HepG2 (cell line): ENCODE measurements around the gene C4orf33.

Experiments
- POLR2A ChIP-seq, 2 experiments: IDR thresholded peaks; 2 replicates each; pipeline ENCODE4 v1.6.1; 2011; ENCODE audit warnings: low read depth in 2 of 2, low read length in 2 of 2, mild to moderate bottlenecking in 1 of 2, moderate library complexity in 1 of 2; ENCODE audit not compliant: insufficient read depth in 1 of 2
- ZNF329 ChIP-seq: sonication (generic); formaldehyde crosslinking; IDR thresholded peaks from 2 replicates; pipeline ENCODE4 v1.9.0; 2021; ENCODE audit warnings: low read depth, mild to moderate bottlenecking, missing genetic modification reagents

DNA sequence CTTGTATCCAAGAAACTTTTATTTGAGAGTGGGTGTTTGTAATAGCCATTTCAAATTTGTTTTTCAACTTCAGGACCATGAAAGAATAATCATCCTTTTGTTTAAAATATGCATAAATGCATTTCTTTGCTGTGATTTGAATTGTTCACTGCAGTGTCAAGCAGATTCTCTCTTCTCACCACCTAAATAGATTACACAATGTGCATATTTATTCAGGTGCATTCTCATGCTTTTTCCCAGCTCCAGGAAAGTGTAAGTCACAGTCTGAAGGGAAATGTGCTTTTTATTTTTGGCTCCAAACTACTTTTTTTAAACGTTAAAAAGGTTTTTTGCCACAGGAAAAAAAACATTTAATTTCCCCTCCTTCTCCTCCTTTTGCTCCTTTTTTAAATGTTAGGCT, 17.5 kb downstream of the C4orf33 start:
- no peak for TF ChIP-seq ZNF329 (CRISPR knock-in tag)
- TF ChIP-seq POLR2A (IDR thresholded peaks at IDR 0.05; ENCODE audit: insufficient read depth in 1 of 2, low read depth in 2 of 2, low read length in 2 of 2): no peak
